ENCODE measurements around the gene ARPC1B. TPM values are rescaled to one million over a fixed set of nuclear protein-coding genes. Genes with fewer than 3 reads are reported as not detected.

ARPC1B gene
- total RNA-seq, 1 donor from 2014 or later, result 124 TPM

DNA sequence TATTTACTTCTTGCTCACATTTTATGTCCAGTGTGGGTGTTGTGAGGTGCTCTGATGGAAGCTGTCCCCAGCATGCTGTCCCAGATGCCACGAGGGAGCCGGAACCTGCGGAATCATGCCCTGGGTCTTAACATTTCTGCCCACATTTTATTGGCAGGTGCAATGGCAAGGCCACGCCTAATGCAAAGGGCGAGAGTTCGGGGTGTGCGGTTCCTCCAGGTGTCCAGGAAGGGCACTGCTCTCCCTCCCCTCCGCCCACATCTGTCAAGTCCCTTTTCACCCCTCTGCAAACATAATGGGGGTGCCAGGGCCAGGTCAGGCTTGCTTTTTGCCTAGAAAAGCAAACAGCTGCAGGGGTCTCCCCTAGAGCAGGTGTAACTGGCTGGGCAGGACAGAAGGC is 17.5 kb downstream of the ARPC1B start:
- no peaks in the 10 kb centered on the region for H3K9me3 Mint-ChIP-seq (ENCODE audit: unreplicated experiment)
- TF ChIP-seq, protein P1, sequence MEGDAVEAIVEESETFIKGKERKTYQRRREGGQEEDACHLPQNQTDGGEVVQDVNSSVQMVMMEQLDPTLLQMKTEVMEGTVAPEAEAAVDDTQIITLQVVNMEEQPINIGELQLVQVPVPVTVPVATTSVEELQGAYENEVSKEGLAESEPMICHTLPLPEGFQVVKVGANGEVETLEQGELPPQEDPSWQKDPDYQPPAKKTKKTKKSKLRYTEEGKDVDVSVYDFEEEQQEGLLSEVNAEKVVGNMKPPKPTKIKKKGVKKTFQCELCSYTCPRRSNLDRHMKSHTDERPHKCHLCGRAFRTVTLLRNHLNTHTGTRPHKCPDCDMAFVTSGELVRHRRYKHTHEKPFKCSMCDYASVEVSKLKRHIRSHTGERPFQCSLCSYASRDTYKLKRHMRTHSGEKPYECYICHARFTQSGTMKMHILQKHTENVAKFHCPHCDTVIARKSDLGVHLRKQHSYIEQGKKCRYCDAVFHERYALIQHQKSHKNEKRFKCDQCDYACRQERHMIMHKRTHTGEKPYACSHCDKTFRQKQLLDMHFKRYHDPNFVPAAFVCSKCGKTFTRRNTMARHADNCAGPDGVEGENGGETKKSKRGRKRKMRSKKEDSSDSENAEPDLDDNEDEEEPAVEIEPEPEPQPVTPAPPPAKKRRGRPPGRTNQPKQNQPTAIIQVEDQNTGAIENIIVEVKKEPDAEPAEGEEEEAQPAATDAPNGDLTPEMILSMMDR (IDR thresholded peaks at IDR 0.05; ENCODE audit: unreplicated experiment), result no peak
- H3K4me3 Mint-ChIP-seq (ENCODE audit: unreplicated experiment), result peak overlapping the region; percentile 77
- peaks cover 6% of the 10 kb centered on the region for H3K27me3 Mint-ChIP-seq (ENCODE audit: unreplicated experiment)
- no peak for DNase-seq (ENCODE audit: low spot score)
- H3K27ac Mint-ChIP-seq (ENCODE audit: unreplicated experiment), result no peak overlapping the region
- peaks cover 13% of the 10 kb centered on the region for H3K36me3 Mint-ChIP-seq (ENCODE audit: low read depth, unreplicated experiment)
- H3K4me1 Mint-ChIP-seq (ENCODE audit: unreplicated experiment), result peaks cover 9% of the 10 kb centered on the region

DNA sequence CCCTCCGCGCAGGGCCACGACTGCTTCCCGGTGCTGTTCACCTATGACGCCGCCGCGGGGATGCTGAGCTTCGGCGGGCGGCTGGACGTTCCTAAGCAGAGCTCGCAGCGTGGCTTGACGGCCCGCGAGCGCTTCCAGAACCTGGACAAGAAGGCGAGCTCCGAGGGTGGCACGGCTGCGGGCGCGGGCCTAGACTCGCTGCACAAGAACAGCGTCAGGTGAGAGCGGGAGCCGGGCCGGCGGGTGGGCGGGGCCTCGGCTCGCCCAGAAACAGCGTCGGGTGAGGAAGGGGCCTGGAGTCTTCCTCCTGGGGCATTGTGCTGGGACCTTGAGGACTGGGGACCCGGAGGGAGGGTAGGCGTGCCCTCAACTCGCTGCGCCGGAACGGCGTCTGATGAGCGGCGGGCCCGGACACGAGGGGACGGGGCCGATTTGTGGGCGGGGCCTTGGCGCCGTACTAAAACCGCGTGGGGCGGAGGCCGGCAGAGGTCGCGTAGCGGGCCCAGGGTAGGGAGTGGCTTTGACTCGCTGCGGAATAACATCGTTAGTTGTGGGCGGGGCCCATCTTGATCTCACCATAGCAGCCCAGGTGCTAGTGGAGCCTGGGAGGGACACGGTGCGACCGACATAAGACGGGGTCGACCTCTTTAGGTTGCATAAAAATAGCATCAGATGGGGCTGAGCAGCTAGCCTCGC is 18.3 kb downstream of the ARPC1B start:
- Mint-ChIP-seq H3K4me3 (ENCODE audit: unreplicated experiment) (peak overlapping the region; percentile 88), H3K4me1 (ENCODE audit: unreplicated experiment) (peaks cover 9% of the 10 kb centered on the region), H3K9me3 (ENCODE audit: unreplicated experiment) (no peaks in the 10 kb centered on the region), H3K36me3 (ENCODE audit: low read depth, unreplicated experiment) (peaks cover 17% of the 10 kb centered on the region), H3K27ac (ENCODE audit: unreplicated experiment) (peak overlapping the region; percentile 57), H3K27me3 (ENCODE audit: unreplicated experiment) (peaks cover 4% of the 10 kb centered on the region)
- TF ChIP-seq, protein P1 (IDR thresholded peaks at IDR 0.05; ENCODE audit: unreplicated experiment), result no peak
- peak; percentile 63 for DNase-seq (ENCODE audit: low spot score)

GRCh38 chr7:99393355-99394187 is 19.0 kb downstream of the ARPC1B start:
- peaks cover 9% of the 10 kb centered on the region for H3K4me1 Mint-ChIP-seq (ENCODE audit: unreplicated experiment)
- TF ChIP-seq, protein P1 (IDR thresholded peaks at IDR 0.05; ENCODE audit: unreplicated experiment), result no peak
- H3K9me3 Mint-ChIP-seq (ENCODE audit: unreplicated experiment), result no peaks in the 10 kb centered on the region

DNA sequence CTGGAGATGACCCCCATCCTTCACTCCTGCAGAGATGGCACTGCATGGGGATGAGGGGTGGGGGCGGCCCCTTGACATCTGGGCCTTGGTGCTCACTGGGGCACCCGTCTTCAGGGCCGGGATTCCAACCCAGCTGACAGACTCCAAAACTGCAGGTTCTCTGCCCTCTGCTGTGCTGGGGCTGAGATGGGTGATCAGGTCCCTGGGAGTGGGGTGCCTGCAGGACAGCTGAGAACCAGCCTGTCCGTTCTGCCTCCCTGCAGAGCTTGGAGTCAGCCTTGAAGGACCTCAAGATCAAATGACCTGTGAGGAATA is 19.6 kb downstream of the ARPC1B start:
- Mint-ChIP-seq H3K4me1 (ENCODE audit: unreplicated experiment) (peaks cover 9% of the 10 kb centered on the region), H3K27ac (ENCODE audit: unreplicated experiment) (no peak overlapping the region), H3K27me3 (ENCODE audit: unreplicated experiment) (peaks cover 8% of the 10 kb centered on the region), H3K9me3 (ENCODE audit: unreplicated experiment) (no peaks in the 10 kb centered on the region), H3K36me3 (ENCODE audit: low read depth, unreplicated experiment) (peaks cover 14% of the 10 kb centered on the region), H3K4me3 (ENCODE audit: unreplicated experiment) (no peak overlapping the region)
- TF ChIP-seq, protein P1 (IDR thresholded peaks at IDR 0.05; ENCODE audit: unreplicated experiment), result no peak
- DNase-seq (ENCODE audit: low spot score), result no peak

More at GRCh38 chr7:99393355-99394187, 19.0 kb downstream of the ARPC1B start:
- peak overlapping the region; percentile 88 for H3K4me3 Mint-ChIP-seq (ENCODE audit: unreplicated experiment)
- peaks cover 8% of the 10 kb centered on the region for H3K27me3 Mint-ChIP-seq (ENCODE audit: unreplicated experiment)
- peak; percentile 38 for DNase-seq (ENCODE audit: low spot score)
- peaks cover 14% of the 10 kb centered on the region for H3K36me3 Mint-ChIP-seq (ENCODE audit: low read depth, unreplicated experiment)
- H3K27ac Mint-ChIP-seq (ENCODE audit: unreplicated experiment), result peak overlapping the region; percentile 57
